Endodermal cell (in vitro differentiated cells): ENCODE data around the gene AFP. TPM values are rescaled to one million over a fixed set of nuclear protein-coding genes. Genes with fewer than 3 reads are reported as not detected.

Experiments used
- DNase-seq: peaks from one replicate; pipeline ENCODE4 v3.0.0-alpha.2; 2017
- H3K27ac ChIP-seq: 2 replicates; pipeline ENCODE4 v1.5.1; 2013; ENCODE audit warnings: mild to moderate bottlenecking, low read depth, low read length, moderate library complexity
- H3K27me3 ChIP-seq: 2 replicates; pipeline ENCODE4 v1.6.1; 2013; ENCODE audit warnings: mild to moderate bottlenecking, low read length, moderate library complexity; ENCODE audit not compliant: insufficient read depth, control insufficient read depth, poor library complexity, severe bottlenecking
- H3K36me3 ChIP-seq: 2 replicates; pipeline ENCODE4 v1.7.0; 2013; ENCODE audit warnings: mild to moderate bottlenecking, low read length, moderate library complexity; ENCODE audit not compliant: control insufficient read depth, insufficient read depth
- H3K4me1 ChIP-seq: one replicate; pipeline ENCODE4 v1.7.0; 2013; ENCODE audit warnings: low read length; ENCODE audit not compliant: control insufficient read depth, insufficient read depth
- H3K4me3 ChIP-seq: 2 replicates; pipeline ENCODE4 v1.5.1; 2013; ENCODE audit warnings: mild to moderate bottlenecking, low read length, moderate library complexity
- H3K9ac ChIP-seq: 2 replicates; pipeline ENCODE4 v1.6.1; 2013; ENCODE audit warnings: mild to moderate bottlenecking, low read length, moderate library complexity; ENCODE audit not compliant: poor library complexity, severe bottlenecking; ENCODE audit errors: extremely low read depth
- H3K9me3 ChIP-seq: 2 replicates; pipeline ENCODE4 v1.6.1; 2013; ENCODE audit warnings: mild to moderate bottlenecking, low read length, moderate library complexity; ENCODE audit not compliant: control insufficient read depth
- H3K27ac Mint-ChIP-seq: 2 replicates; pipeline ENCODE4 v1.8.0; 2020; ENCODE audit warnings: mixed read lengths
- H3K27me3 Mint-ChIP-seq: 2 replicates; pipeline ENCODE4 v1.8.0; 2021; ENCODE audit warnings: mild to moderate bottlenecking, mixed read lengths; ENCODE audit not compliant: insufficient read depth
- H3K36me3 Mint-ChIP-seq: 2 replicates; pipeline ENCODE4 v1.8.0; 2020; ENCODE audit warnings: low read depth, mixed read lengths
- H3K4me1 Mint-ChIP-seq: 2 replicates; pipeline ENCODE4 v1.8.0; 2020; ENCODE audit warnings: mixed read lengths
- H3K4me3 Mint-ChIP-seq: 2 replicates; pipeline ENCODE4 v1.8.0; 2020; ENCODE audit warnings: mild to moderate bottlenecking, moderate library complexity, mixed read lengths
- H3K9me3 Mint-ChIP-seq: 2 replicates; pipeline ENCODE4 v1.8.0; 2020; ENCODE audit warnings: mild to moderate bottlenecking, mixed read lengths
- WGBS, 2 experiments: methylation state at CpG; one replicate each; pipeline versions ENCODE4 v1.1.5 to v1.1.7; 2013; ENCODE audit warnings: missing lambda C conversion rate in 2 of 2, mixed read lengths in 1 of 2; ENCODE audit not compliant: insufficient coverage in 1 of 2, insufficient read length in 1 of 2; 5-methylcytosine and 5-hydroxymethylcytosine counted together
- total RNA-seq, 2 donors: library from RNA; stranded (reverse); fragmentation: NEBNext Ultra II Directional in 1 of 2; extraction: Animal tissue kit (Norgen Biotek cat#: 25700) in 1 of 2; gene quantifications; 2 replicates in 1 of 2; 3 replicates in 1 of 2; pipeline ENCODE4 v1.2.1, GENCODE V29; 2021
- TF ChIP-seq, protein P1 (sequence below): fragments of 200-600 bp; sonication (generic); conservative IDR thresholded peaks from 2 replicates; pipeline ENCODE4 v1.5.0; 2021; ENCODE audit warnings: antibody characterized with exemption, mild to moderate bottlenecking

Gene AFP
- total RNA-seq, 2 donors from 2014 or later: 1.6 TPM; not detected in 1

DNA sequence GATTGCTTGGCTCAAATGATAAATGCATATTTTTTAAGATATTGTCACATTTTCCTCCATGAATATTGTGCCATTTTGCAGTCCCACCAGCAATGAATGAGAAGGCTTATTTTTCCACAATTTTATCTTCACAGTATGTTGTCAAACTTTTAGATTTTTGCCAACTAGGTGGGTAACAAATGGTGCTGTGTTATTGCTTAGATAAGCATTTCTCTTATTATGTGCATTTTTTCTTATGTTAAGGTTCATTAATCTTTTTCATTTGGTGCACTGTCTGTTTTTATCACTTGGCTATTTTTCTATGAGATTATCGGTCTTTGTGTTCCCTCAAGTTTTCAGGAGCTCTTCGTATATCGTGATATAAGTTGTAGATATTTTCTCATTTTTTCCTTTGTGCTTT is 32.1 kb downstream of the AFP start:
- Histone ChIP-seq H3K4me1 (no peaks in the 10 kb centered on the region), H3K27ac (no peak overlapping the region), H3K4me3 (no peak overlapping the region), H3K9ac (no peak overlapping the region), H3K27me3 (no peaks in the 10 kb centered on the region), H3K9me3 (peaks cover 14% of the 10 kb centered on the region), H3K36me3 (no peaks in the 10 kb centered on the region)
- no peaks in the 10 kb centered on the region for H3K4me1 Mint-ChIP-seq
- TF ChIP-seq, protein P1, sequence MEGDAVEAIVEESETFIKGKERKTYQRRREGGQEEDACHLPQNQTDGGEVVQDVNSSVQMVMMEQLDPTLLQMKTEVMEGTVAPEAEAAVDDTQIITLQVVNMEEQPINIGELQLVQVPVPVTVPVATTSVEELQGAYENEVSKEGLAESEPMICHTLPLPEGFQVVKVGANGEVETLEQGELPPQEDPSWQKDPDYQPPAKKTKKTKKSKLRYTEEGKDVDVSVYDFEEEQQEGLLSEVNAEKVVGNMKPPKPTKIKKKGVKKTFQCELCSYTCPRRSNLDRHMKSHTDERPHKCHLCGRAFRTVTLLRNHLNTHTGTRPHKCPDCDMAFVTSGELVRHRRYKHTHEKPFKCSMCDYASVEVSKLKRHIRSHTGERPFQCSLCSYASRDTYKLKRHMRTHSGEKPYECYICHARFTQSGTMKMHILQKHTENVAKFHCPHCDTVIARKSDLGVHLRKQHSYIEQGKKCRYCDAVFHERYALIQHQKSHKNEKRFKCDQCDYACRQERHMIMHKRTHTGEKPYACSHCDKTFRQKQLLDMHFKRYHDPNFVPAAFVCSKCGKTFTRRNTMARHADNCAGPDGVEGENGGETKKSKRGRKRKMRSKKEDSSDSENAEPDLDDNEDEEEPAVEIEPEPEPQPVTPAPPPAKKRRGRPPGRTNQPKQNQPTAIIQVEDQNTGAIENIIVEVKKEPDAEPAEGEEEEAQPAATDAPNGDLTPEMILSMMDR: no peak
- WGBS, 2 experiments: 94% methylated on average over 3 of the region's 3 CpGs; no CpG with 5 or more reads in 1 of the 2 experiments
- H3K27ac Mint-ChIP-seq: no peak overlapping the region
- peaks cover 19% of the 10 kb centered on the region for H3K27me3 Mint-ChIP-seq
- H3K4me3 Mint-ChIP-seq: no peak overlapping the region
- peaks cover 9% of the 10 kb centered on the region for H3K9me3 Mint-ChIP-seq
- no peaks in the 10 kb centered on the region for H3K36me3 Mint-ChIP-seq
- no peak for DNase-seq

DNA sequence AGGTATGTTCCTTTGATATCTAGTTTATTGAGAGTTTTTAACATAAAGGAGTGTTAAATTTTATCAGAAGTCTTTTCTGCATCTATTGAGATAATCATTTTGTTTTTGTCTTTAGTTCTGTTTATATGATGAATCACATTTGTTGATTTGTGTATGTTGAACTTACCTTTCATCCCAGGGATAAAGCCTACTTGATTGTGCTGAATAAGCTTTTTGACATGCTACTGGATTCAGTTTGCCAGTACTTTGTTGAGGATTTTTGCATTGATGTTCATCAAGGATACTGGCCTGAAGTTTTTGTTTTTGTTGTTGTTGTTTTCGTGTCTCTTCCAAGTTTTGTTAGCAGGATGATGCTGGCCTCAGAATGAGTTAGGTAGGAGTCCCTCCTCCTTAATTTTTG is 34.7 kb downstream of the AFP start:
- peaks cover 19% of the 10 kb centered on the region for H3K27me3 Mint-ChIP-seq
- no peak overlapping the region for H3K27ac Mint-ChIP-seq
- WGBS, 2 experiments: 92% methylated on average over 1 of the region's 1 CpG; no CpG with 5 or more reads in 1 of the 2 experiments
- no peaks in the 10 kb centered on the region for H3K36me3 ChIP-seq
- no peak for DNase-seq
- peaks cover 32% of the 10 kb centered on the region for H3K9me3 ChIP-seq
- no peak overlapping the region for H3K9ac ChIP-seq
- H3K4me1 Mint-ChIP-seq: no peaks in the 10 kb centered on the region
- no peak overlapping the region for H3K27ac ChIP-seq
- H3K36me3 Mint-ChIP-seq: no peaks in the 10 kb centered on the region
- H3K9me3 Mint-ChIP-seq: peaks cover 35% of the 10 kb centered on the region
- H3K4me1 ChIP-seq: no peaks in the 10 kb centered on the region
- H3K4me3 ChIP-seq: no peak overlapping the region
- no peaks in the 10 kb centered on the region for H3K27me3 ChIP-seq
- TF ChIP-seq, protein P1: no peak
- no peak overlapping the region for H3K4me3 Mint-ChIP-seq

DNA sequence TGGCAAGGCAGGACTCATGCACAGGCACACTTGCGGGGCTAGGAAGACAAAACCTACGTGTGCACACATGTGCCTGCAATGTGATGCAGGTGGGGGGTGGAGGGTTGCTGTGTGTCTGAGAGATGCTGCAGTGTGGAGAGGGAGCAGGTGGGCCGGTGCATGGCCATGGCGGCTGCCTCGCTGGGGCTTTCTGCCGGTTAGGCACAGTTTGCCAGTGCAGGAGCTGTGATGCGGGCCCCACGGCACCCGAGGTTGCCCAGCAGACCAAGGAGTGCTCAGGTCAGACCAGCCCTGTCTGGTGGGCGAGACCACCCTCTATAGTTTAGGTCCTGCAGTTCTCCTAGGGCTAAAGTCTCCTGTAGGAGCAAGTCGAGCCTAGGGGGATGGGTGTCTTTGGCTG is 41.2 kb downstream of the AFP start:
- Mint-ChIP-seq H3K9me3 (peaks cover 39% of the 10 kb centered on the region), H3K4me3 (no peak overlapping the region), H3K4me1 (no peaks in the 10 kb centered on the region), H3K36me3 (peaks cover 2% of the 10 kb centered on the region), H3K27me3 (peaks cover 36% of the 10 kb centered on the region), H3K27ac (no peak overlapping the region)
- TF ChIP-seq, protein P1: no peak
- no peak overlapping the region for H3K27ac ChIP-seq
- peaks cover 33% of the 10 kb centered on the region for H3K9me3 ChIP-seq
- WGBS, 2 experiments: 62 to 83% methylated on average over 3 to 11 of the region's 11 CpGs
- no peak overlapping the region for H3K4me3 ChIP-seq
- DNase-seq: no peak
- H3K4me1 ChIP-seq: no peaks in the 10 kb centered on the region
- H3K9ac ChIP-seq: no peak overlapping the region
- peaks cover 15% of the 10 kb centered on the region for H3K27me3 ChIP-seq
- H3K36me3 ChIP-seq: no peaks in the 10 kb centered on the region
